Activated naive CD4-positive, alpha-beta T cell treated with anti-CD3 and anti-CD28 coated beads, Interleukin-2, amount 50 U/mL, for 16 hours (primary cell): ENCODE results near the gene ONECUT2.

Experiments used
- DNase-seq: peaks from one replicate; pipeline ENCODE4 v3.0.0-alpha.2; 2020

Gene ONECUT2

DNA sequence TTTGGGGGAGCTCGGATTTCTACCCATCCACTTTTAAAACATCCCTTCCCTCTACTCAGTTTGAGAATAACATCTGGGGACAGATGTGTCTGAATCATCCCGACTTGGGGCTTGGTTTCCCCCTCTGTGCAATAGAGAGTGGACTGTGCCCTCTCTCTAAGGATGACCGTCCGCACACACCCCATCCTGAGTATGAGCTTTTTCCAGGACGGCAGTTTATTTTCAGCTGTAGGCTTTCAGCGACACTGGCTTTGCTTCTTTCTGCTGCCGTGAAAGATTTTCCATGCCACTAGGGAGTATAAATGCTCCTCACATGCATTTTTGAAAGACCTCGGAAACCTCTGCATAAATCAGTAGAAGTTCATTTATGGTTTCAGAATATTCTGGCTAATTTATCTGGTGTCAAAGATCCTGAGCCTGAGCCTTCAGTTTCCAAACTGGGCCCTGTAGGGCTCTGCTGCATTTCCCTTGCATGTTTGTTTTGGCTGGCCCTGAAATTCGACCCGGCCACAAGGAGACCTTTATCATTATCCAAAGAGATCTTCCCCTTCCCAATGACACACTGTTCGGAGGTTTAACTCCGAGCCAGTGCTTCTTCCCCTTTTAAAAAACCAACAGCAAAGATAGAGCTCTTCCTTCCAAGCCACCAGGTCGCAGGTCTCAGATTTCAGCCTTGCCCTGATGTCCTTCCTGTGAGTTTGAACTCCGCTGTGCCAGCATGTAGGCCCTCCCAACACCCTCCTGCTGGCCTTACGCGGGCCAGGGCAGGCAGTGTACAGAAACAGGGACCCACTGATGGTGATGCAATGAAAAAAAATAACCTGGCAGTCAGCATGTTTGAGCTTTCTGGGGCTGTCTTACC lies 98.1 kb downstream of the ONECUT2 start:
- DNase-seq = no peak

DNA sequence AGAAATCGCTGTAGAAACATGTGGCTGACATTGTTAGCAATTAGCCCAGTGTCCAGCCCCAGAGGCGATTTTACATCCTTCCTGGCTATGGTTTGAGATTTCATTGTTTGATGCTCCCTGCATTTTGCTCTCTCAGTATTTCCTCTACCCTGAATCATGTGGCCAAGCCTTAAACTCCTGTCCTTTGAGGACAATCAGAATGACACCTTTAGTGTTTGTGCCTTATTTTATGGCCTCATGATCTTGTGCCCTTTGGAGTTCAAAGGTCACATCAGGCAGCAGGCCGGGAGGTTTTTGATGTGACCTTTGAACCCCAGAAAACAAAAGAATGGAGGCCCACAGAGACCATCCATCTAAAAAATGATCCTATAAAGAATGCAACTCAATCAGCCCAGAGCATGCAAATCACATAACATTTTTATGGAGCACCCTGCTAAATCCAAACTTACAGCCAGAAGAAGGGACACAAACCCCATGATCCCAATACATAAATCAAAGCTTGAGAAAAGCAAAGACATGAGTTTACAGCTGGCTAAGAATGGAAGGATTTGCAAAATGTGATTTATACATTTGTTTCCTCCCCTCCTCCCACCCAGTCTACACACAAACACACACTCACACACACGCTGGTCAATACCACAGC lies 98.8 kb downstream of the ONECUT2 start:
- no peak for DNase-seq

- no peak for DNase-seq
Observed at GRCh38 chr18:57534511-57534909, 99.3 kb downstream of the ONECUT2 start.

DNA sequence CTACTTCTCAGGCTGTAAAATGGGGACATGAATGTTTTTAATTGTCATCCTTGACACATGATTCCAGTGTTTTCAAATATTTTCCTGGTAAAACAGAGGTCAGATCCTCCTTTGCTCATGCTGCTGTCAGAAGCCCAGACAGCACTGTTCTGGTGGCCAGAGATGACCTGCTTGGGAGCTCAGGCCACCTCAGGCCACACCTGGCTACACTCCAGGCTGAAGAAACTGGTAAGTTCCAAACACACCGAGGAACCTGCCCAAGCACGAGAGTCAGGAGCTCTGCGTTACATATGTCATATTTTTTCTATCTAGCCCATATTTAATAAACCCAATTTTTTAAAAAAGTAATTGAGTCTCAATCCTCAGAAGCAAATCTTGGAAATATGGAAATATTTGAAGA lies 103.4 kb downstream of the ONECUT2 start:
- DNase-seq = no peak

GRCh38 chr18:57539702-57540101 lies 104.5 kb downstream of the ONECUT2 start:
- no peak for DNase-seq
